GM21526 (cell line): Measurements from ENCODE around the gene CTTN.
"Not testable (repeated sequence)": the region's sequence is repeated elsewhere in the genome, so short reads cannot be mapped to it uniquely, and the experiment has no call there.

Experiments
- ATAC-seq: cut with Tn5 transposase; IDR thresholded peaks from one replicate; pipeline ENCODE4 v1.9.1; 2021; ENCODE audit warnings: moderate library complexity; ENCODE audit not compliant: unreplicated experiment, low FRiP score

CTTN gene

GRCh38 chr11:70437111-70437784 is 38.9 kb downstream of the CTTN start:
- ATAC-seq = no peak

- ATAC-seq = no peak
These were observed 41.9 kb downstream of the CTTN start for GRCh38 chr11:70440206-70440605.

GRCh38 chr11:70443773-70444030 is 45.4 kb downstream of the CTTN start:
- ATAC-seq = no peak

- no peak for ATAC-seq
These were observed 46.8 kb downstream of the CTTN start for GRCh38 chr11:70445091-70445490.

- no peak for ATAC-seq
These were observed 47.3 kb downstream of the CTTN start for GRCh38 chr11:70445605-70446004.

GRCh38 chr11:70448983-70449567 is 50.7 kb downstream of the CTTN start:
- ATAC-seq = no peak

GRCh38 chr11:70454197-70454767 is 56.0 kb downstream of the CTTN start:
- ATAC-seq = no peak

- not testable (repeated sequence) for ATAC-seq
These were observed 56.5 kb downstream of the CTTN start for GRCh38 chr11:70454811-70455210.

GRCh38 chr11:70455354-70455753 is 57.0 kb downstream of the CTTN start:
- ATAC-seq = no peak

- no peak for ATAC-seq
These were observed 58.7 kb downstream of the CTTN start for GRCh38 chr11:70456921-70457532.

GRCh38 chr11:70458736-70459135 is 60.4 kb downstream of the CTTN start:
- ATAC-seq = no peak

- no peak for ATAC-seq
These were observed 61.8 kb downstream of the CTTN start for GRCh38 chr11:70460111-70460510.

- no peak for ATAC-seq
These were observed 62.6 kb downstream of the CTTN start for GRCh38 chr11:70460964-70461363.

- ATAC-seq = no peak
These were observed 64.6 kb downstream of the CTTN start for GRCh38 chr11:70462818-70463477.

- no peak for ATAC-seq
These were observed 65.3 kb downstream of the CTTN start for GRCh38 chr11:70463478-70464255.

GRCh38 chr11:70464509-70465361 is 66.4 kb downstream of the CTTN start:
- ATAC-seq = no peak

- no peak for ATAC-seq
These were observed 67.8 kb downstream of the CTTN start for GRCh38 chr11:70466154-70466553.

GRCh38 chr11:70466596-70466995 is 68.3 kb downstream of the CTTN start:
- no peak for ATAC-seq

GRCh38 chr11:70467201-70468085 is 69.1 kb downstream of the CTTN start:
- ATAC-seq = no peak
